Parathyroid adenoma (tissue), 2 donors: ENCODE data around the gene HLA-F.

ENCODE experiments used
- H2AFZ ChIP-seq: fragments of 300-600 bp; sonication (generic); one replicate; pipeline ENCODE4 v1.7.0; 2017; ENCODE audit warnings: antibody characterized with exemption, mild to moderate bottlenecking
- H3K27ac ChIP-seq: fragments of 300-600 bp; sonication (generic); one replicate; pipeline ENCODE4 v1.7.0; 2017
- H3K27me3 ChIP-seq: fragments of 300-600 bp; sonication (generic); one replicate; pipeline ENCODE4 v1.7.0; 2017; ENCODE audit warnings: low read length; ENCODE audit not compliant: control insufficient read depth, insufficient read depth
- H3K36me3 ChIP-seq: fragments of 300-600 bp; sonication (generic); one replicate; pipeline ENCODE4 v1.7.0; 2017; ENCODE audit warnings: low read length; ENCODE audit not compliant: control insufficient read depth, insufficient read depth
- H3K4me1 ChIP-seq: fragments of 300-600 bp; sonication (generic); one replicate; pipeline ENCODE4 v1.7.0; 2017; ENCODE audit warnings: control low read depth
- H3K4me2 ChIP-seq: fragments of 300-600 bp; sonication (generic); one replicate; pipeline ENCODE4 v1.7.0; 2017; ENCODE audit warnings: low read length
- H3K4me3 ChIP-seq: fragments of 300-600 bp; sonication (generic); one replicate; pipeline ENCODE4 v1.7.0; 2017; ENCODE audit warnings: low read depth, low read length
- H3K79me2 ChIP-seq: fragments of 300-600 bp; sonication (generic); one replicate; pipeline ENCODE4 v1.7.0; 2017; ENCODE audit warnings: control low read depth
- H3K9ac ChIP-seq: fragments of 300-600 bp; sonication (generic); one replicate; pipeline ENCODE4 v1.7.0; 2017; ENCODE audit warnings: mild to moderate bottlenecking
- H3K9me3 ChIP-seq: fragments of 300-600 bp; sonication (generic); one replicate; pipeline ENCODE4 v1.7.0; 2017; ENCODE audit warnings: low read length; ENCODE audit not compliant: control insufficient read depth
- CTCF ChIP-seq: fragments of 300-600 bp; sonication (generic); IDR thresholded peaks from one replicate; pipeline ENCODE4 v1.7.0; 2017; ENCODE audit warnings: antibody characterized with exemption, mild to moderate bottlenecking
- donor health status: primary hyperparathyroidism.

HLA-F gene

GRCh38 chr6:29678114-29678513 is 45.1 kb upstream of the HLA-F start:
- H3K9ac ChIP-seq: no peak overlapping the region
- no peaks in the 10 kb centered on the region for H3K9me3 ChIP-seq
- H3K27ac ChIP-seq: no peak overlapping the region
- H3K4me3 ChIP-seq: no peak overlapping the region
- H3K36me3 ChIP-seq: no peaks in the 10 kb centered on the region
- H2AFZ ChIP-seq: no peak overlapping the region
- H3K4me1 ChIP-seq: no peaks in the 10 kb centered on the region
- no peaks in the 10 kb centered on the region for H3K27me3 ChIP-seq
- no peaks in the 10 kb centered on the region for H3K79me2 ChIP-seq
- no peak overlapping the region for H3K4me2 ChIP-seq
- TF ChIP-seq CTCF: no peak

- Histone ChIP-seq H3K9ac (no peak overlapping the region), H3K79me2 (no peaks in the 10 kb centered on the region), H2AFZ (no peak overlapping the region), H3K27me3 (no peaks in the 10 kb centered on the region), H3K36me3 (no peaks in the 10 kb centered on the region), H3K4me1 (no peaks in the 10 kb centered on the region), H3K4me2 (no peak overlapping the region), H3K27ac (no peak overlapping the region), H3K9me3 (no peaks in the 10 kb centered on the region), H3K4me3 (no peak overlapping the region)
- no peak for TF ChIP-seq CTCF
Measured at GRCh38 chr6:29679962-29680361, 43.3 kb upstream of the HLA-F start.

DNA sequence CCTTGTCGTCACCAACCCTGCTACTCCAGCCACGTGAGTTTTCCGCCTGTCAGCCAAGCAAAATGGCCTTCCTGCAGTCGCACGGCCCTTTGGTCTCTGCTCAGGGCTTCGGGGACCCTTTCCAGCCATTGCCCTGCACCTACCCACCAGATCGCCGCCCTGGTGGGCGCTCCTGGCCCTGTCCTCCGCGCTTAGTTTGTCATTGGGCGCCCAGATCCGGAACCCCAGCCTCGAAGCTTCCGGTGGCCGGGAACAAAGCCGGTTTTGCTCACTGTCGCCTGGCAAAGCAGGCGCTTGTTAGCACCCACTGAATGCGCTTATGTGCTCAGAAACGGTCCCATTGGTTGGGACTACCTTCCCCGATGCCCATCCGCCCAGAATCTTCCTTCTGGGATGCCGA is 42.8 kb upstream of the HLA-F start:
- Histone ChIP-seq H3K4me1 (no peaks in the 10 kb centered on the region), H3K27me3 (no peaks in the 10 kb centered on the region), H3K9ac (no peak overlapping the region), H3K36me3 (no peaks in the 10 kb centered on the region), H3K9me3 (no peaks in the 10 kb centered on the region), H3K4me2 (no peak overlapping the region), H3K79me2 (no peaks in the 10 kb centered on the region), H2AFZ (peak overlapping the region; percentile 22), H3K27ac (no peak overlapping the region), H3K4me3 (no peak overlapping the region)
- no peak for TF ChIP-seq CTCF

DNA sequence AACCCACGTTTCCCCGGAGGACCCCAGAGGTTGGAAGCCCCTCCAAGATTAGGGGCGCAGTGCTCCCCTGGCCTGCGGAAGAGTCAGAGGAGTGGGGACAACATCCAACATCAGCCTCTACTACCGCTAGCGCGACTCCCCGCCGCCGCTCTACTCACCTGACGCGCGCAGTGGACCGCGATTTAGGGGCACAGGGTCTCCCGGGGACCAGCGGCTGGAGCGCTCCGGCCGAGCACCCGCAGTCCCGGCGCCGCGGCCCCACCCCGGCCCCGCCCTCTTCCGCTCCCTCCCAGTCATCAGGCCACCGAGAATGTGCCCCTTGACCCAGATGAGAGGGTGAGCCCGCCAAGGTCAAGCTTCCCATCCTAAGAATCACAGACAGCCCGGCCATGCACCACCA is 42.3 kb upstream of the HLA-F start, which contains the start of gene ZFP57:
ZFP57 (minus strand) TSS at position 249 of the 400 bp plus-strand sequence. CDS start 4,149 bp downstream, outside the sequence.
- TF ChIP-seq CTCF: no peak
- no peak within 1 kb of the TSS for H3K4me2 ChIP-seq
- no peak within 1 kb of the TSS for H3K9ac ChIP-seq
- H3K27me3 ChIP-seq: no peaks in the 10 kb centered on the region
- H3K27ac ChIP-seq: no peak within 1 kb of the TSS
- H3K4me3 ChIP-seq: no peak within 1 kb of the TSS
- no peaks in the 10 kb centered on the region for H3K79me2 ChIP-seq
- H3K4me1 ChIP-seq: no peaks in the 10 kb centered on the region
- H2AFZ ChIP-seq: peak within 1 kb of the TSS; percentile 22
- no peaks in the 10 kb centered on the region for H3K9me3 ChIP-seq
- no peaks in the 10 kb centered on the region for H3K36me3 ChIP-seq

- no peaks in the 10 kb centered on the region for H3K4me1 ChIP-seq
- H3K9ac ChIP-seq: no peak overlapping the region
- H3K4me3 ChIP-seq: no peak overlapping the region
- no peaks in the 10 kb centered on the region for H3K79me2 ChIP-seq
- H2AFZ ChIP-seq: no peak overlapping the region
- H3K4me2 ChIP-seq: no peak overlapping the region
- TF ChIP-seq CTCF: no peak
- H3K36me3 ChIP-seq: no peaks in the 10 kb centered on the region
- no peaks in the 10 kb centered on the region for H3K9me3 ChIP-seq
- no peak overlapping the region for H3K27ac ChIP-seq
- no peaks in the 10 kb centered on the region for H3K27me3 ChIP-seq
Measured at GRCh38 chr6:29681811-29682210, 41.4 kb upstream of the HLA-F start.
